NB4 (cell line): ENCODE measurements around the gene SYT6.
"Not testable (repeated sequence)": the region's sequence is repeated elsewhere in the genome, so short reads cannot be mapped to it uniquely, and the experiment has no call there.

Source experiments
- DNase-seq: peaks from one replicate; pipeline ENCODE4 v3.0.0; 2010; ENCODE audit warnings: low read depth
- H3K4me3 ChIP-seq: one replicate; pipeline ENCODE4 v1.5.1; 2011; ENCODE audit warnings: mild to moderate bottlenecking, low read depth, low read length, moderate library complexity
- MAX ChIP-seq: IDR thresholded peaks from 2 replicates; pipeline ENCODE4 v1.6.1; 2011; ENCODE audit warnings: low read depth, low read length
- MYC ChIP-seq: IDR thresholded peaks from 2 replicates; pipeline ENCODE4 v1.6.1; 2011; ENCODE audit warnings: low read depth, low read length
- POLR2A ChIP-seq: IDR thresholded peaks from 2 replicates; pipeline ENCODE4 v1.6.1; 2011; ENCODE audit warnings: mild to moderate bottlenecking; ENCODE audit not compliant: insufficient read length; ENCODE audit errors: extremely low read depth
- TF ChIP-seq, protein P1 (sequence below): IDR thresholded peaks from one replicate; pipeline ENCODE4 v1.5.1; 2012; ENCODE audit warnings: low read depth, low read length

SYT6 gene

GRCh38 chr1:114061121-114061830 lies 92.4 kb downstream of the SYT6 start:
- no peak overlapping the region for H3K4me3 ChIP-seq
- no peak for DNase-seq
- no peak for TF ChIP-seq MAX
- no peak for TF ChIP-seq POLR2A
- TF ChIP-seq, protein P1, sequence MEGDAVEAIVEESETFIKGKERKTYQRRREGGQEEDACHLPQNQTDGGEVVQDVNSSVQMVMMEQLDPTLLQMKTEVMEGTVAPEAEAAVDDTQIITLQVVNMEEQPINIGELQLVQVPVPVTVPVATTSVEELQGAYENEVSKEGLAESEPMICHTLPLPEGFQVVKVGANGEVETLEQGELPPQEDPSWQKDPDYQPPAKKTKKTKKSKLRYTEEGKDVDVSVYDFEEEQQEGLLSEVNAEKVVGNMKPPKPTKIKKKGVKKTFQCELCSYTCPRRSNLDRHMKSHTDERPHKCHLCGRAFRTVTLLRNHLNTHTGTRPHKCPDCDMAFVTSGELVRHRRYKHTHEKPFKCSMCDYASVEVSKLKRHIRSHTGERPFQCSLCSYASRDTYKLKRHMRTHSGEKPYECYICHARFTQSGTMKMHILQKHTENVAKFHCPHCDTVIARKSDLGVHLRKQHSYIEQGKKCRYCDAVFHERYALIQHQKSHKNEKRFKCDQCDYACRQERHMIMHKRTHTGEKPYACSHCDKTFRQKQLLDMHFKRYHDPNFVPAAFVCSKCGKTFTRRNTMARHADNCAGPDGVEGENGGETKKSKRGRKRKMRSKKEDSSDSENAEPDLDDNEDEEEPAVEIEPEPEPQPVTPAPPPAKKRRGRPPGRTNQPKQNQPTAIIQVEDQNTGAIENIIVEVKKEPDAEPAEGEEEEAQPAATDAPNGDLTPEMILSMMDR, result no peak
- no peak for TF ChIP-seq MYC

- not testable (repeated sequence) for DNase-seq, H3K4me3 ChIP-seq
These were observed 95.4 kb downstream of the SYT6 start for GRCh38 chr1:114058236-114058635.

- no peak overlapping the region for H3K4me3 ChIP-seq
- DNase-seq, result no peak
- no peak for TF ChIP-seq POLR2A
- no peak for TF ChIP-seq MAX
- TF ChIP-seq, protein P1, result no peak
- TF ChIP-seq MYC, result no peak
These were observed 99.5 kb downstream of the SYT6 start for GRCh38 chr1:114054148-114054547.

DNA sequence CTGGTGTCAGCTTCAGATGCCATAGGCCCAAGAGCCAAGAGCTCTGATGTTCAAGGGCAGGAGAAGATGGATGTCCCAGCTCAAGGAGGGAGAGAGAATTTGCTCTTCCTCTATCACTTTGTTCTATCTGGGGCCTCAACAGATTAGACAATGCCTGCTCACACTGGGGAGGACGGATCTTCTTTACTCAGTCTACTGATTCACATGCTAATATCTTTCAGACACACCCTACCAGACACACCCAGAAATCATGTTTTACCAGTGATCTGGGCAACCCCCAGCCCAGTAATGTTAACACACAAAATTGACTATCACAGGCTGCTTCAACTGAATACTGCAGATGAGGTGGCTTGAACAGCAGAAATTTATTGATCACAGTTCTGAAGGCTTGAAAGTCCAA lies 105.4 kb downstream of the SYT6 start:
- TF ChIP-seq MAX, result no peak
- no peak for TF ChIP-seq POLR2A
- TF ChIP-seq, protein P1, result no peak
- TF ChIP-seq MYC, result no peak
- no peak overlapping the region for H3K4me3 ChIP-seq
- DNase-seq, result no peak

DNA sequence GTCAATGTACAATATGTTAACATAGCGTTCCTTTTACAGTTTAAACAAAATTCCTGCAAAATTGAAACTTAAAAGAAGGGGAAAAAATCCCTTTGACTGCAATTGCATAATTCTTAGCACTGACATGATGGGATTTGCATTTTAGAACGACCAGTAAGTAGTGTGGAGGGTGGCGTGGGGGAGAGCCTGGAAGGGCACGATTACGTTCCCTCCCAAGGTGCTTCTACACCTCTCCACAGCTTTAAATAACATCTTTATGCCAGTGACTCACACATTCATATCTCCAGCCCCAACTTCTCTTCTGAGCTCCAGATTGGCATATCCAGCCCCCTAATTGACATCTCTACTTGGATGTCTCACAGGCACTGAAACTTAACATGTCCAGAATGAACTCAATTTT lies 110.1 kb downstream of the SYT6 start:
- TF ChIP-seq POLR2A (no peak), MAX (no peak), MYC (no peak)
- TF ChIP-seq, protein P1, result no peak
- H3K4me3 ChIP-seq, result no peak overlapping the region
- no peak for DNase-seq

- H3K4me3 ChIP-seq, result no peak overlapping the region
- TF ChIP-seq, protein P1, result no peak
- TF ChIP-seq POLR2A (no peak), MYC (no peak), MAX (no peak)
- no peak for DNase-seq
These were observed 110.6 kb downstream of the SYT6 start for GRCh38 chr1:114043054-114043453.
